ENCODE measurements around the gene CACUL1.

The CACUL1 gene

GRCh38 chr10:118742782-118743181 lies 12.0 kb downstream of the CACUL1 start:
- DNase-seq (ENCODE audit: insufficient read length, low spot score) (no peak), FAIRE-seq (no peak)
- TF ChIP-seq CTCF (IDR thresholded peaks at IDR 0.05; ENCODE audit: insufficient read depth, missing control alignments): no peak

- FAIRE-seq (no peak), DNase-seq (ENCODE audit: insufficient read length, low spot score) (no peak)
These were observed 12.7 kb downstream of the CACUL1 start for GRCh38 chr10:118742032-118742431.

GRCh38 chr10:118738406-118738805 lies 16.4 kb downstream of the CACUL1 start:
- TF ChIP-seq CTCF (IDR thresholded peaks at IDR 0.05; ENCODE audit: insufficient read depth, missing control alignments): no peak
- FAIRE-seq (no peak), DNase-seq (ENCODE audit: insufficient read length, low spot score) (no peak)

More at GRCh38 chr10:118742032-118742431, 12.7 kb downstream of the CACUL1 start:
- TF ChIP-seq CTCF (IDR thresholded peaks at IDR 0.05; ENCODE audit: insufficient read depth, missing control alignments): no peak

GRCh38 chr10:118737603-118738302 lies 17.0 kb downstream of the CACUL1 start:
- DNase-seq (ENCODE audit: insufficient read length, low spot score): no peak
- no peak for TF ChIP-seq CTCF (IDR thresholded peaks at IDR 0.05; ENCODE audit: insufficient read depth, missing control alignments)
- FAIRE-seq: no peak

- no peak for DNase-seq (ENCODE audit: insufficient read length, low spot score)
- FAIRE-seq: no peak
- TF ChIP-seq CTCF (IDR thresholded peaks at IDR 0.05; ENCODE audit: insufficient read depth, missing control alignments): no peak
These were observed 19.5 kb downstream of the CACUL1 start for GRCh38 chr10:118735294-118735693.

- FAIRE-seq: no peak
- no peak for DNase-seq (ENCODE audit: insufficient read length, low spot score)
These were observed 20.3 kb downstream of the CACUL1 start for GRCh38 chr10:118734475-118734874.

More at GRCh38 chr10:118734475-118734874, 20.3 kb downstream of the CACUL1 start:
- TF ChIP-seq CTCF (IDR thresholded peaks at IDR 0.05; ENCODE audit: insufficient read depth, missing control alignments): peak; percentile 28

Measured in D721Med (cell line).